HepG2 (cell line): ENCODE results near the gene EZH1. TPM values are rescaled to one million over a fixed set of nuclear protein-coding genes. Genes with fewer than 3 reads are reported as not detected.

Experiments
- CHD4 ChIP-seq: fragments of 200-600 bp; sonication (generic); IDR thresholded peaks from 2 replicates; pipeline ENCODE4 v1.7.0; 2017; ENCODE audit warnings: mild to moderate bottlenecking, low read length, borderline replicate concordance
- ELF1 ChIP-seq: sonication (generic); formaldehyde crosslinking; IDR thresholded peaks from 2 replicates; pipeline ENCODE4 v1.4.0; 2020; ENCODE audit warnings: missing genetic modification reagents
- GABPB1 ChIP-seq: IDR thresholded peaks from 2 replicates; pipeline ENCODE4 v1.6.1; 2016; ENCODE audit warnings: mild to moderate bottlenecking, missing genetic modification reagents, moderate library complexity, missing compliant biosample characterization
- JDP2 ChIP-seq: sonication (generic); formaldehyde crosslinking; IDR thresholded peaks from 2 replicates; pipeline ENCODE4 v1.8.1; 2022; ENCODE audit warnings: missing genetic modification reagents, borderline replicate concordance
- LCORL ChIP-seq, 2 experiments: fragments of 450-650 bp in 1 of 2; sonication (generic) in 1 of 2; formaldehyde crosslinking in 1 of 2; IDR thresholded peaks; 2 replicates each; pipeline versions ENCODE4 v1.5.0 to v1.6.1; 2017 to 2020; ENCODE audit warnings: antibody characterized with exemption in 1 of 2, missing genetic modification reagents in 1 of 2
- MEIS1 ChIP-seq: sonication (generic); formaldehyde crosslinking; IDR thresholded peaks from 2 replicates; pipeline ENCODE4 v1.9.0; 2021; ENCODE audit warnings: mild to moderate bottlenecking, missing genetic modification reagents, moderate library complexity, borderline replicate concordance
- MIER3 ChIP-seq: IDR thresholded peaks from 2 replicates; pipeline ENCODE4 v1.6.1; 2016; ENCODE audit warnings: missing compliant biosample characterization, borderline replicate concordance
- PRMT3 ChIP-seq: sonication (generic); formaldehyde crosslinking; IDR thresholded peaks from 2 replicates; pipeline ENCODE4 v1.8.1; 2022; ENCODE audit warnings: low read depth, mild to moderate bottlenecking, moderate library complexity, missing genetic modification reagents, borderline replicate concordance
- SALL1 ChIP-seq: sonication (generic); formaldehyde crosslinking; IDR thresholded peaks from 2 replicates; pipeline ENCODE4 v1.8.0; 2022; ENCODE audit warnings: mild to moderate bottlenecking, missing genetic modification reagents
- TARDBP ChIP-seq: sonication (generic); formaldehyde crosslinking; IDR thresholded peaks from 2 replicates; pipeline ENCODE4 v1.8.0; 2022; ENCODE audit warnings: mild to moderate bottlenecking, missing genetic modification reagents
- ZNF224 ChIP-seq: sonication (generic); formaldehyde crosslinking; IDR thresholded peaks from 2 replicates; pipeline ENCODE4 v1.5.0; 2020; ENCODE audit warnings: mild to moderate bottlenecking, missing genetic modification reagents
- ZNF251 ChIP-seq: sonication (generic); formaldehyde crosslinking; IDR thresholded peaks from 2 replicates; pipeline ENCODE4 v1.9.0; 2021; ENCODE audit warnings: mild to moderate bottlenecking, missing genetic modification reagents
- ZNF354B ChIP-seq: sonication (generic); formaldehyde crosslinking; IDR thresholded peaks from 2 replicates; pipeline ENCODE4 v1.8.0; 2022; ENCODE audit warnings: mild to moderate bottlenecking, missing genetic modification reagents
- ZSCAN25 ChIP-seq: sonication (generic); formaldehyde crosslinking; IDR thresholded peaks from 2 replicates; pipeline ENCODE4 v1.8.0; 2022; ENCODE audit warnings: mild to moderate bottlenecking, missing genetic modification reagents
- polyA plus RNA-seq, 8 experiments: library from polyadenylated mRNA; depleted of rRNA in 3 of 8; stranded (reverse) in 7 of 8; unstranded in 1 of 8; fragments of >200 nt; fragmentation: Illumina TruSeq in 4 of 8; extraction: Trizol in 4 of 8; gene quantifications; 2 replicates each; pipeline versions ENCODE4 v1.2.1 to v1.2.3, GENCODE V29; 2011 to 2016; ENCODE audit warnings: low read depth in 4 of 8, missing spikeins in 1 of 8, mixed read lengths in 1 of 8; ENCODE audit not compliant: insufficient read depth in 1 of 8
- total RNA-seq, 5 experiments: library from RNA; depleted of rRNA; stranded (reverse); fragments of >200 nt; fragmentation: Illumina TruSeq; extraction: Trizol; gene quantifications; 2 replicates each; pipeline ENCODE4 v1.2.3, GENCODE V29; 2016; ENCODE audit warnings: low read depth in 1 of 5
- TF ChIP-seq, protein P1 (sequence below): sonication (generic); formaldehyde crosslinking; IDR thresholded peaks from 2 replicates; pipeline ENCODE4 v1.4.0; 2020; ENCODE audit warnings: missing genetic modification reagents, borderline replicate concordance
- TF ChIP-seq, protein P2 (sequence below): sonication (generic); formaldehyde crosslinking; IDR thresholded peaks from 2 replicates; pipeline ENCODE4 v1.5.0; 2020; ENCODE audit warnings: mild to moderate bottlenecking, low read depth, missing genetic modification reagents, borderline replicate concordance
- TF ChIP-seq, protein P3 (sequence below): sonication (generic); formaldehyde crosslinking; IDR thresholded peaks from 2 replicates; pipeline ENCODE4 v1.5.1; 2020; ENCODE audit warnings: mild to moderate bottlenecking, missing genetic modification reagents, moderate library complexity
- TF ChIP-seq, protein P4 (sequence below): sonication (generic); formaldehyde crosslinking; IDR thresholded peaks from 2 replicates; pipeline ENCODE4 v1.4.0; 2020; ENCODE audit warnings: missing genetic modification reagents, borderline replicate concordance
- TF ChIP-seq, protein P5 (sequence below): sonication (generic); formaldehyde crosslinking; IDR thresholded peaks from 2 replicates; pipeline ENCODE4 v1.8.0; 2022; ENCODE audit warnings: mild to moderate bottlenecking, missing genetic modification reagents, moderate library complexity

EZH1 gene
- total and polyA plus RNA-seq, 2 of the 13 experiments (the other 11 are each of a cell fraction or from before 2014, with no cell fraction given), result 11.6 to 24.0 TPM

DNA sequence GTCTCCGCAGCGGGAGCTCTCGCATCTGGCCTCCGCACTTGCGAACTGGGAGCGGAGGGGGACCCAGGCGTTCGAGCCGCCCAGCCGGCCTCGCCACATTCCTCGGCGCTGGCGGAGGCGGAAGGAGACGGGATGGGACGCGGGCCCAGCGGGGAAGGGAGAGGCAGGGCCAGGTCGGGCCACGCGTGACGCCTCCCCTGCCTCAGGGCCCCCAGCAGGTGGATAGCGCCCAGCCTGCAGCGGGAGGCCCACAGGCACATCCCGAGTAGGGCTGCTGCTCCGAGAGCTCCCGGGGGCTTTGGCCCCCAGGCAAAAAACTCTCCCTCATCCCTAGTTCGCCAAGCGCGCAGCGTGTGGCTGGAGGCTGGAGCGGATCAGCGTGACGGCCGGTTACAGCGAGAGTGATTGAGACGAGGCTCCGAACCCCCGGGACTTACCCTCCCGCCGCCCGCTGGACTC lies 68.8 kb downstream of the EZH1 start (continued):
- TF ChIP-seq, protein P1, sequence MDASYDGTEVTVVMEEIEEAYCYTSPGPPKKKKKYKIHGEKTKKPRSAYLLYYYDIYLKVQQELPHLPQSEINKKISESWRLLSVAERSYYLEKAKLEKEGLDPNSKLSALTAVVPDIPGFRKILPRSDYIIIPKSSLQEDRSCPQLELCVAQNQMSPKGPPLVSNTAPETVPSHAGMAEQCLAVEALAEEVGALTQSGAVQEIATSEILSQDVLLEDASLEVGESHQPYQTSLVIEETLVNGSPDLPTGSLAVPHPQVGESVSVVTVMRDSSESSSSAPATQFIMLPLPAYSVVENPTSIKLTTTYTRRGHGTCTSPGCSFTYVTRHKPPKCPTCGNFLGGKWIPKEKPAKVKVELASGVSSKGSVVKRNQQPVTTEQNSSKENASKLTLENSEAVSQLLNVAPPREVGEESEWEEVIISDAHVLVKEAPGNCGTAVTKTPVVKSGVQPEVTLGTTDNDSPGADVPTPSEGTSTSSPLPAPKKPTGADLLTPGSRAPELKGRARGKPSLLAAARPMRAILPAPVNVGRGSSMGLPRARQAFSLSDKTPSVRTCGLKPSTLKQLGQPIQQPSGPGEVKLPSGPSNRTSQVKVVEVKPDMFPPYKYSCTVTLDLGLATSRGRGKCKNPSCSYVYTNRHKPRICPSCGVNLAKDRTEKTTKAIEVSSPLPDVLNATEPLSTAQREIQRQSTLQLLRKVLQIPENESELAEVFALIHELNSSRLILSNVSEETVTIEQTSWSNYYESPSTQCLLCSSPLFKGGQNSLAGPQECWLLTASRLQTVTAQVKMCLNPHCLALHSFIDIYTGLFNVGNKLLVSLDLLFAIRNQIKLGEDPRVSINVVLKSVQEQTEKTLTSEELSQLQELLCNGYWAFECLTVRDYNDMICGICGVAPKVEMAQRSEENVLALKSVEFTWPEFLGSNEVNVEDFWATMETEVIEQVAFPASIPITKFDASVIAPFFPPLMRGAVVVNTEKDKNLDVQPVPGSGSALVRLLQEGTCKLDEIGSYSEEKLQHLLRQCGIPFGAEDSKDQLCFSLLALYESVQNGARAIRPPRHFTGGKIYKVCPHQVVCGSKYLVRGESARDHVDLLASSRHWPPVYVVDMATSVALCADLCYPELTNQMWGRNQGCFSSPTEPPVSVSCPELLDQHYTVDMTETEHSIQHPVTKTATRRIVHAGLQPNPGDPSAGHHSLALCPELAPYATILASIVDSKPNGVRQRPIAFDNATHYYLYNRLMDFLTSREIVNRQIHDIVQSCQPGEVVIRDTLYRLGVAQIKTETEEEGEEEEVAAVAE (CRISPR knock-in tag), result no peak
- TF ChIP-seq MEIS1 (CRISPR knock-in tag) (no peak), ZSCAN25 (CRISPR knock-in tag) (no peak; the same call in 1 of the 2 replicates), PRMT3 (CRISPR knock-in tag) (no peak), ZNF224 (CRISPR knock-in tag) (no peak), LCORL (IDR thresholded peaks at IDR 0.05) (no peak), LCORL (CRISPR knock-in tag; IDR thresholded peaks at IDR 0.05) (no peak), ZNF251 (CRISPR knock-in tag) (peak; percentile 66; the same call in 1 of the 2 replicates), SALL1 (no peak; the same call in none of the 2 replicates), GABPB1 (CRISPR knock-in tag) (peak; percentile 68; the same call in 1 of the 2 replicates), JDP2 (CRISPR knock-in tag) (no peak), MIER3 (CRISPR knock-in tag) (no peak), ZNF354B (CRISPR knock-in tag) (peak; percentile 33; the same call in 1 of the 2 replicates), ELF1 (CRISPR knock-in tag) (no peak), CHD4 (no peak; the same call in 1 of the 2 replicates), TARDBP (no peak)
- TF ChIP-seq, protein P2, sequence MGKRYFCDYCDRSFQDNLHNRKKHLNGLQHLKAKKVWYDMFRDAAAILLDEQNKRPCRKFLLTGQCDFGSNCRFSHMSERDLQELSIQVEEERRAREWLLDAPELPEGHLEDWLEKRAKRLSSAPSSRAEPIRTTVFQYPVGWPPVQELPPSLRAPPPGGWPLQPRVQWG (CRISPR knock-in tag), result no peak
- TF ChIP-seq, protein P3, sequence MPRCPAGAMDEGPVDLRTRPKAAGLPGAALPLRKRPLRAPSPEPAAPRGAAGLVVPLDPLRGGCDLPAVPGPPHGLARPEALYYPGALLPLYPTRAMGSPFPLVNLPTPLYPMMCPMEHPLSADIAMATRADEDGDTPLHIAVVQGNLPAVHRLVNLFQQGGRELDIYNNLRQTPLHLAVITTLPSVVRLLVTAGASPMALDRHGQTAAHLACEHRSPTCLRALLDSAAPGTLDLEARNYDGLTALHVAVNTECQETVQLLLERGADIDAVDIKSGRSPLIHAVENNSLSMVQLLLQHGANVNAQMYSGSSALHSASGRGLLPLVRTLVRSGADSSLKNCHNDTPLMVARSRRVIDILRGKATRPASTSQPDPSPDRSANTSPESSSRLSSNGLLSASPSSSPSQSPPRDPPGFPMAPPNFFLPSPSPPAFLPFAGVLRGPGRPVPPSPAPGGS, result no peak
- TF ChIP-seq, protein P4, sequence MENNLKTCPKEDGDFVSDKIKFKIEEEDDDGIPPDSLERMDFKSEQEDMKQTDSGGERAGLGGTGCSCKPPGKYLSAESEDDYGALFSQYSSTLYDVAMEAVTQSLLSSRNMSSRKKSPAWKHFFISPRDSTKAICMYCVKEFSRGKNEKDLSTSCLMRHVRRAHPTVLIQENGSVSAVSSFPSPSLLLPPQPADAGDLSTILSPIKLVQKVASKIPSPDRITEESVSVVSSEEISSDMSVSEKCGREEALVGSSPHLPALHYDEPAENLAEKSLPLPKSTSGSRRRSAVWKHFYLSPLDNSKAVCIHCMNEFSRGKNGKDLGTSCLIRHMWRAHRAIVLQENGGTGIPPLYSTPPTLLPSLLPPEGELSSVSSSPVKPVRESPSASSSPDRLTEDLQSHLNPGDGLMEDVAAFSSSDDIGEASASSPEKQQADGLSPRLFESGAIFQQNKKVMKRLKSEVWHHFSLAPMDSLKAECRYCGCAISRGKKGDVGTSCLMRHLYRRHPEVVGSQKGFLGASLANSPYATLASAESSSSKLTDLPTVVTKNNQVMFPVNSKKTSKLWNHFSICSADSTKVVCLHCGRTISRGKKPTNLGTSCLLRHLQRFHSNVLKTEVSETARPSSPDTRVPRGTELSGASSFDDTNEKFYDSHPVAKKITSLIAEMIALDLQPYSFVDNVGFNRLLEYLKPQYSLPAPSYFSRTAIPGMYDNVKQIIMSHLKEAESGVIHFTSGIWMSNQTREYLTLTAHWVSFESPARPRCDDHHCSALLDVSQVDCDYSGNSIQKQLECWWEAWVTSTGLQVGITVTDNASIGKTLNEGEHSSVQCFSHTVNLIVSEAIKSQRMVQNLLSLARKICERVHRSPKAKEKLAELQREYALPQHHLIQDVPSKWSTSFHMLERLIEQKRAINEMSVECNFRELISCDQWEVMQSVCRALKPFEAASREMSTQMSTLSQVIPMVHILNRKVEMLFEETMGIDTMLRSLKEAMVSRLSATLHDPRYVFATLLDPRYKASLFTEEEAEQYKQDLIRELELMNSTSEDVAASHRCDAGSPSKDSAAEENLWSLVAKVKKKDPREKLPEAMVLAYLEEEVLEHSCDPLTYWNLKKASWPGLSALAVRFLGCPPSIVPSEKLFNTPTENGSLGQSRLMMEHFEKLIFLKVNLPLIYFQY (CRISPR knock-in tag), result no peak
- TF ChIP-seq, protein P5, sequence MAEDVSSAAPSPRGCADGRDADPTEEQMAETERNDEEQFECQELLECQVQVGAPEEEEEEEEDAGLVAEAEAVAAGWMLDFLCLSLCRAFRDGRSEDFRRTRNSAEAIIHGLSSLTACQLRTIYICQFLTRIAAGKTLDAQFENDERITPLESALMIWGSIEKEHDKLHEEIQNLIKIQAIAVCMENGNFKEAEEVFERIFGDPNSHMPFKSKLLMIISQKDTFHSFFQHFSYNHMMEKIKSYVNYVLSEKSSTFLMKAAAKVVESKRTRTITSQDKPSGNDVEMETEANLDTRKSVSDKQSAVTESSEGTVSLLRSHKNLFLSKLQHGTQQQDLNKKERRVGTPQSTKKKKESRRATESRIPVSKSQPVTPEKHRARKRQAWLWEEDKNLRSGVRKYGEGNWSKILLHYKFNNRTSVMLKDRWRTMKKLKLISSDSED (CRISPR knock-in tag), result no peak
